DND-41 (cell line): ENCODE measurements around the gene GLI2.

Experiments
- ATAC-seq: fragments of 200-7000 bp; cut with Tn5 transposase; 3 replicates; pipeline ENCODE4 v1.9.1; 2021; ENCODE audit warnings: low read depth; ENCODE audit not compliant: insufficient read depth
- DNase-seq: peaks from one replicate; pipeline ENCODE4 v3.0.0-alpha.2; 2020
- H2AFZ ChIP-seq: 2 replicates; pipeline ENCODE4 v1.6.0; 2012; ENCODE audit warnings: low read depth, low read length
- H3K27ac ChIP-seq: 2 replicates; pipeline ENCODE4 v1.5.1; 2012; ENCODE audit warnings: low read length, inconsistent platforms
- H3K27me3 ChIP-seq: fragments of 200-600 bp; sonication (generic); 2 replicates; pipeline ENCODE4 v1.6.0; 2012; ENCODE audit warnings: low read length, mild to moderate bottlenecking, inconsistent platforms; ENCODE audit not compliant: insufficient read depth, poor library complexity
- H3K36me3 ChIP-seq: 2 replicates; pipeline ENCODE4 v1.5.1; 2012; ENCODE audit warnings: low read length, inconsistent platforms; ENCODE audit not compliant: insufficient read depth
- H3K4me1 ChIP-seq: 2 replicates; pipeline ENCODE4 v1.5.1; 2012; ENCODE audit warnings: mild to moderate bottlenecking, low read length; ENCODE audit not compliant: insufficient read depth
- H3K4me2 ChIP-seq: 2 replicates; pipeline ENCODE4 v1.6.0; 2012; ENCODE audit warnings: mild to moderate bottlenecking, moderate library complexity, low read length, inconsistent platforms; ENCODE audit not compliant: insufficient read depth
- H3K4me3 ChIP-seq, 2 experiments: fragments of 200-600 bp in 1 of 2; shearing (Covaris generic) in 1 of 2; 2 replicates each; pipeline ENCODE4 v1.5.1; 2012 to 2016; ENCODE audit warnings: inconsistent platforms in 2 of 2, low read length in 2 of 2, mild to moderate bottlenecking in 2 of 2, low read depth in 1 of 2, moderate library complexity in 1 of 2
- H3K79me2 ChIP-seq: 2 replicates; pipeline ENCODE4 v1.6.0; 2012; ENCODE audit warnings: low read length, inconsistent platforms; ENCODE audit not compliant: insufficient read depth
- H3K9ac ChIP-seq: 2 replicates; pipeline ENCODE4 v1.6.0; 2012; ENCODE audit warnings: low read depth, mild to moderate bottlenecking, inconsistent platforms, low read length, moderate library complexity
- H3K9me3 ChIP-seq: 2 replicates; pipeline ENCODE4 v1.5.1; 2012; ENCODE audit warnings: low read length, moderate library complexity, mild to moderate bottlenecking, inconsistent platforms; ENCODE audit not compliant: insufficient read depth, severe bottlenecking
- H4K20me1 ChIP-seq: 2 replicates; pipeline ENCODE4 v1.6.0; 2012; ENCODE audit warnings: low read length; ENCODE audit not compliant: insufficient read depth
- EZH2 ChIP-seq: IDR thresholded peaks from 3 replicates; pipeline ENCODE4 v1.6.1; 2012; ENCODE audit warnings: borderline replicate concordance, low read depth, mild to moderate bottlenecking, moderate library complexity, low read length, inconsistent platforms; ENCODE audit not compliant: severe bottlenecking
- TF ChIP-seq, protein P1 (sequence below): IDR thresholded peaks from 2 replicates; pipeline ENCODE4 v1.5.1; 2012; ENCODE audit warnings: borderline replicate concordance, low read length, moderate library complexity, mild to moderate bottlenecking; ENCODE audit not compliant: poor library complexity, severe bottlenecking; ENCODE audit errors: extremely low read depth

GLI2 gene

DNA sequence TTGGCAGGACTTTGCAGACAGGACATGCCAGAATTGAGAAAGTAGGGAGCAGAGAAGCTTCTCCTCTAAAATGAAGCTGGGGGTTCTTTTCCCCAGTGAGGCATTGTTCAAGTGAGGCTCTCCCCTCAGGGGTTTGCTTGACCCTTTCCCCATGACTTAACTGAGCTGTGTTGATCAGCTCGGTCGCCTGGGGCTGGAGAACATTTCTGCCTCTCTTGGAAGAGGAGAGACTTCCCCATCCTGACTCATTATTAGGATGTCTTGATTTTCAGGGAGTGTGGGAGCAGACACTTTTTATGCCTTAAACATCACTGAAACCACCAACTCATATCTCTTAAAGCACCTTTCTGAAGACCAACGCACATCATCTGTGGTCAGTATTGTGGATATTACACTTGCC, 27.9 kb upstream of the GLI2 start:
- no peaks in the 10 kb centered on the region for H3K9me3 ChIP-seq
- TF ChIP-seq, protein P1, sequence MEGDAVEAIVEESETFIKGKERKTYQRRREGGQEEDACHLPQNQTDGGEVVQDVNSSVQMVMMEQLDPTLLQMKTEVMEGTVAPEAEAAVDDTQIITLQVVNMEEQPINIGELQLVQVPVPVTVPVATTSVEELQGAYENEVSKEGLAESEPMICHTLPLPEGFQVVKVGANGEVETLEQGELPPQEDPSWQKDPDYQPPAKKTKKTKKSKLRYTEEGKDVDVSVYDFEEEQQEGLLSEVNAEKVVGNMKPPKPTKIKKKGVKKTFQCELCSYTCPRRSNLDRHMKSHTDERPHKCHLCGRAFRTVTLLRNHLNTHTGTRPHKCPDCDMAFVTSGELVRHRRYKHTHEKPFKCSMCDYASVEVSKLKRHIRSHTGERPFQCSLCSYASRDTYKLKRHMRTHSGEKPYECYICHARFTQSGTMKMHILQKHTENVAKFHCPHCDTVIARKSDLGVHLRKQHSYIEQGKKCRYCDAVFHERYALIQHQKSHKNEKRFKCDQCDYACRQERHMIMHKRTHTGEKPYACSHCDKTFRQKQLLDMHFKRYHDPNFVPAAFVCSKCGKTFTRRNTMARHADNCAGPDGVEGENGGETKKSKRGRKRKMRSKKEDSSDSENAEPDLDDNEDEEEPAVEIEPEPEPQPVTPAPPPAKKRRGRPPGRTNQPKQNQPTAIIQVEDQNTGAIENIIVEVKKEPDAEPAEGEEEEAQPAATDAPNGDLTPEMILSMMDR = no peak
- TF ChIP-seq EZH2 = no peak
- 0 out of 2 replicates have a peak, but pooled peaks cover 6% of the 10 kb centered on the region for H4K20me1 ChIP-seq
- H3K9ac ChIP-seq = no peak overlapping the region
- H3K36me3 ChIP-seq = no peaks in the 10 kb centered on the region
- H3K4me2 ChIP-seq = no peak overlapping the region
- H3K27me3 ChIP-seq = peaks cover 15% of the 10 kb centered on the region
- H3K4me3 ChIP-seq = no peak overlapping the region
- H3K27ac ChIP-seq = no peak overlapping the region
- H3K4me1 ChIP-seq = no peaks in the 10 kb centered on the region
- no peak overlapping the region for H2AFZ ChIP-seq
- ATAC-seq (no peak), DNase-seq (no peak)
- H3K79me2 ChIP-seq = no peaks in the 10 kb centered on the region

DNA sequence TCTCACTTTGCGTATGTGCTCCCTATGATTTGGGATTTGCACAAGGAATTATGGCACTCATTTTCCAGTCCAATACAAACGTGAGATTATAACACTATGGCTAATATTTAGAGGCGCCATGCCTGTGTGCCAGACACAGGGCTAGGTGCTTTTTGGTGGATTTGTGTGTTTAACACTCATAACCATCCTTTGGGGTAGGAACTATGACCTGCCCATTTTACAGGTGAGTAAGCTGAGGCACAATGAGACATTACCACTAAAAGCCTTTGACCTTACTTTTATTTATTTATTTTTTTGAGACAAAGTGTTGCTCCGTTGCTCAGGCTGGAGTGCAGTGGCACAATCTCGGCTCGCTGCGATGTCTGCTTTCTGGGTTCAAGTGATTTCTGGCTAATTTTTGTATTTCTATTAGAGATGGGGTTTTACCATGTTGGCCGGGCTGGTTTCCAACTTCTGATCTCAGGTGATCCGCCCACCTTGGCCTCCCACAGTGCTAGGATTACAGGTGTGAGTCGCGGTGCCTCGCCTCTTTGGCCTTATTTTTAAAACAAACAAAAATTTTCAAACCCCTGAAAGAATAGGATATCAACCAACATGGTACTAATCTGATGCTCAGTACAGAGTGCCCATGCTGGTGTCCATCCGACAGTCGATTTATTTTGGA, 26.6 kb upstream of the GLI2 start:
- Histone ChIP-seq H3K36me3 (no peaks in the 10 kb centered on the region), H3K79me2 (no peaks in the 10 kb centered on the region), H2AFZ (no peak overlapping the region), H3K9ac (no peak overlapping the region), H3K9me3 (no peaks in the 10 kb centered on the region), H3K4me1 (no peaks in the 10 kb centered on the region), H3K27me3 (peaks cover 26% of the 10 kb centered on the region), H3K4me3 (no peak overlapping the region), H3K27ac (no peak overlapping the region), H3K4me2 (no peak overlapping the region), H4K20me1 (0 out of 2 replicates have a peak, but pooled peaks cover 6% of the 10 kb centered on the region)
- no peak for ATAC-seq
- no peak for DNase-seq
- TF ChIP-seq EZH2 = no peak
- TF ChIP-seq, protein P1 = no peak

DNA sequence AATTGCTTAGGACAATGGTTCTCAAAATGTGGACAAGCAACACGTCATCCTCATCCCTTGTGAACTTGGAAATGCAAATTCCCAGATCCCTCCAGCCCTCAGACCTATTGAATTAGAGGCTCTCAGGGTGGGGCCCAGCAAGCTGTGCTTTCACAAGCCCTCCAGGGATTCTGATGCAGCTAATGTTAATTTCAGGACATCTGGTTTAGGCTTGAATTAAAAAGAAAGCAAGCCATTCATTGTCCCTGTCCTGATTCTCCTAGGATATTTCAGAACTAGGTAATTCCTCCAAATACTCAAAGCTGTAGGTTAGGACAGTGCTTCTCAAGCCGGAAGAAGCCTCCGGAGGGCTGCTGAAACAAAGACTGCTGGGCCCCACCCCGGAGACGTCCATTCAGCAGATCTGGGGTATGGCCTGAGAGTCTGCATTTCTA, 26.0 kb upstream of the GLI2 start:
- ATAC-seq (no peak), DNase-seq (no peak)
- H3K4me1 ChIP-seq = no peaks in the 10 kb centered on the region
- H3K9me3 ChIP-seq = no peaks in the 10 kb centered on the region
- H3K79me2 ChIP-seq = no peaks in the 10 kb centered on the region
- H3K36me3 ChIP-seq = no peaks in the 10 kb centered on the region
- peaks cover 27% of the 10 kb centered on the region for H3K27me3 ChIP-seq
- H4K20me1 ChIP-seq = 0 out of 2 replicates have a peak, but pooled peaks cover 6% of the 10 kb centered on the region
- H3K4me2 ChIP-seq = no peak overlapping the region
- H3K4me3 ChIP-seq = no peak overlapping the region
- H3K9ac ChIP-seq = no peak overlapping the region
- no peak overlapping the region for H3K27ac ChIP-seq
- H2AFZ ChIP-seq = no peak overlapping the region
- TF ChIP-seq, protein P1 = no peak
- TF ChIP-seq EZH2 = no peak
